ENCODE data around the gene FRK.
"Not testable (repeated sequence)": the region's sequence is repeated elsewhere in the genome, so short reads cannot be mapped to it uniquely, and the experiment has no call there.

FRK gene

DNA sequence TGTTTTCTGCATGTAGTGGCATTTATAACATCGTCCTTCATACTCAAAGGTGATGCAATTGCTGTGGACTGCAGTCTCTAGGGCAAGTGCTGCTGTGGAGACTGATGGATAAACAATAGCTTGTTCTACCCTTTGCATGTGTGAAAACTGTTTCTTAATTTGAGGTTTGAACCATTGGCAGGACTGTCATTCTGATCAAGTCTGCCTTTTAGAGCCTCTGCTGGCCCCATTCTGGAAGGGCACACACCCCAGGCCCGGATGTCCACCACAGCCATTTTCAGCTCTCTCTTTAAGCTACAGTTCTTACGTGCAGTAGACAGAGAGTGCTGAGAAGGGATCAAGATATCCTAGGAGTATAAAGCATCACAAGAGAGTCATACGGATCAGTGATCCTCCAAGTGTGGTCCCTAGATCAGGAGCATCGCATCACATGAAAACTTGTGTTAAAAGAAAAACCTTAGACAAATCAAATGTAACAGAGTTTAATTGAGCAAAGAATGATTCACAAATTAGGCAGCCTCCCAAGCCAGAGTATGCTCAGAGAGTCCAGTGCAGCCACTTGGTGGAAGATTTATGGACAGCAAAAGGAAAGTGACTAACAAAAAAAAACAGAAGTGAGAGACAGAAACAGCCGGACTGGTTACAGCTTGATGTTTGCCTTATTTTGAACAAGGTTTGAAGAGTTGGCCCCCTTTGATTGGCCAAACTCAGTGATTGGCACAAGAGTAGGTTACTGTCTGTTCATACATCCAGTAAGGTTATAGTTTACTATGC is 52.0 kb downstream of the FRK start:
- no peak for DNase-seq (ENCODE audit: low read depth in 2 of 2)

DNA sequence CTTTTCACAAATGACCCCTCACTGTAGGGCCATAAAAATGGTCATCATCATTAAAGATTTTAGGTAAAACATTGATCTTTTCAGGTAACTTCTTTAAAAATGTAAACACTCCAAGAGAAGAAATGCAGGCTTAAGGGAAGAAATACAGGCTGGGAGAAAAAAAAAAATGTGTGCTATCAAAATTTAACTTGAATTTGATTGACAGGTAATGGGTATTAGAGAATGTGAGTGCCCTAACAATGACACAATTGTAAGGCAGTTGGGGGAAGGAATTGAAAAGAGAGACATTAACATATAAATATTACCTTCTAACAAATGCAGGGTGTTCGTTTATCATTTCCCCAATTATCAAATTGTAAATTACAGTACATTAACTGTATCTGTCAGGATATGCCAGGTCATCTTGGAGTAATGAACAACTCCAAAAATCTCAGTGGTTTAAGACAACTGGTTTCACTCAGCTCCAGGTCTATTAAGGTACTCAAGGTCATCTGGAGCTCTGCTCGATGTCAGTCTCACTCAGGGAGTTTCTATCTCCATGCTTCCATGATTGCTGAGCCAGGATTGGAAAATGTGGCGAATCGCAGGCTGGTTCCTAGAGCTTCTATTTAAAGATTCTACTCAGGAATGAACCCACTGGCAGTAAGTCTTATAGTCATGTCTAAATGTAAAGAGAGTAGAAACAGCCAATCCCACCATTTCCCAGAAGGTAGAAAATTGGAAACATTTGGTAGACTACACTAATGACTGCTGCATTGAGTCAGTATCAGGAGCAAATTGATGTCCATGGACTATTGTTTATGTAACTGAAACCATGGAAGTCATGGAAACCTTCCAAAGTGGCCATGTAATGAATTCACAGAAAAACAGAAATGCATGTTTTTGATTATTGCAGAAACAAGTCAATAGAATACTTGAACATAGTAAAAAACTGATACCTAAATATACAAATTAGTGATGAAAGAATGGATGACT is 55.6 kb downstream of the FRK start:
- no peak for DNase-seq (ENCODE audit: low read depth in 2 of 2)

DNA sequence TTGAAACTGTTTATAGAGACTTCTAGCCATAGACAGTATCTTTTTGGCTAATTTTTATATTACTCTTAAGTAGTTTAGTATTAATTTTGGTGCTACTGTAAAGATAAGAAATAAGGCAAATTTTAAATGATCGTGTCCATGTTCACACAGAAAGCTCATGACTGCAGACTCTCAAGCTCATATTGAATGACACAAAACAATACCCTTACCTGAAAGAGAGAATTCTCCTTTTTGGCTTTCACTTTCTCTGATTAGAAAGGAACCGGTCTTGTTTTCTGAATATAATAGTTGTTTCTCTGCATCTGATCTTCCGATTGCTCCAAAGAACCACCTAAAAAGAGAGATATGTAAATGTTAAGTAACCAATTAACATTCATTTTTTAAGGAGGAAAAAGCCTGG is 57.0 kb downstream of the FRK start:
- DNase-seq (ENCODE audit: low read depth in 2 of 2), result no peak

DNA sequence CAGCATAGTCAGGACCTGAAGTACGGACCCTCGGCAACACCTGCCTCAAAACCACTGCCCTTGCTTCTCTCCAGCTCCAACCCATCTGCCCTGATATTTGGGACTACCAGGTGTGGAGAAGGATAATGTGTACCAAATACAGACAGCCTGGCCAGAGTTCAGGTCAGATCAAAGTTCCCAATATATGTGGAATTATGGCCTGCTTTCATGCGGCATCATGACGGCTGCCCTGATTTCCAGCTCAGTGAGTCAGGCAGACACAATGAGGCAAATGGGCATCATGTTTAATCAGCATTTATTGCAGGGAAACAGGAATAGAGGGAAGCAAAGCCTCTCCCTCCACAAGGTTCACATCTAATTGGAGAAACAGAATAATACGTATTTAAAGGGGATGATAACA is 57.9 kb downstream of the FRK start:
- no peak for DNase-seq (ENCODE audit: low read depth in 2 of 2)

DNA sequence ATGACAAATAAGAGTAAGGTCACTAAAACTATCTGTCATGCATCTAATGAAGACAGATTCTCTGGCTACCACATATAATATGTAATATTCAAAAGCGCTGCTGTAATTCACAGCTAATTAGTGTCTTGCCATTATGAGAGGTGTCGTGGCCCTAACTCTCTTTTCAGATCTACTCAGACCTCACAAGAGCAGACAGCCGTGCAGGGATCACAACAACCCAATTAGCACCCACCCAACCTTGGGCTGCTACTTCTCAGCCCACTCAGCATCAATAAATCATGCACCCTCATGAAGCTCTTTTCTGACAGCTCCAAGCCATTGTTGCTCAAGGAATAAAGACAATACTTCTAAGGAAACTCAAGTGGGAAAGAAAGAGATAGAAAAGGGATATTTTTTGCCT is 61.5 kb downstream of the FRK start:
- no peak for DNase-seq (ENCODE audit: low read depth in 2 of 2)

- no peak for DNase-seq (ENCODE audit: low read depth in 2 of 2)
Observed at GRCh38 chr6:115997990-115998585, 62.6 kb downstream of the FRK start.

GRCh38 chr6:115986026-115986425 is 74.7 kb downstream of the FRK start:
- DNase-seq (ENCODE audit: low read depth in 2 of 2), result no peak

- no peak for DNase-seq (ENCODE audit: low read depth in 2 of 2)
Observed at GRCh38 chr6:115984809-115985208, 75.9 kb downstream of the FRK start.

- no peak for DNase-seq (ENCODE audit: low read depth in 2 of 2)
Observed at GRCh38 chr6:115983998-115984397, 76.7 kb downstream of the FRK start.

- DNase-seq (ENCODE audit: low read depth in 2 of 2), result no peak
Observed at GRCh38 chr6:115982453-115982852, 78.2 kb downstream of the FRK start.

DNA sequence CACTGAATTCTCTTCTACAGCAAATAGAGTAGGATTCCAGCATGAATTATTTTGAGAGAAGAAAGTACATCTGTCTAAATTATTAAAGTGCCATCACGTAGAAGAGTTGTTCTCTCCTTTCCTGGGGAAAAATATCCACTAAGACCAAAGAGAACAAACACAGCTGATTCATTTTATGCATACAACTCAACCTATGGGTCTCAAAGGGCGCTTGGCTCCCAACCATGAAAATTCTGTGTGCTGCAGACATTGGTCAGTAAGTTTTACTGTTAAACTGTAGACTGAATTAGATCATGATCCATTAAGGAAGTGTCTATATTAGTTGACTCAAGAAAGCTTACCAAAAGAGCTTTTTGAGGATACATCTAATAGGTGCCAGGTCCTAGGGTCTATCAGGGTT is 83.5 kb downstream of the FRK start:
- no peak for DNase-seq (ENCODE audit: low read depth in 2 of 2)

GRCh38 chr6:115976321-115976870 is 84.3 kb downstream of the FRK start:
- DNase-seq (ENCODE audit: low read depth in 2 of 2), result no peak

- DNase-seq (ENCODE audit: low read depth in 2 of 2), result no peak
Observed at GRCh38 chr6:115972679-115973078, 88.0 kb downstream of the FRK start.

- no peak for DNase-seq (ENCODE audit: low read depth in 2 of 2)
Observed at GRCh38 chr6:115971785-115972184, 88.9 kb downstream of the FRK start.

DNA sequence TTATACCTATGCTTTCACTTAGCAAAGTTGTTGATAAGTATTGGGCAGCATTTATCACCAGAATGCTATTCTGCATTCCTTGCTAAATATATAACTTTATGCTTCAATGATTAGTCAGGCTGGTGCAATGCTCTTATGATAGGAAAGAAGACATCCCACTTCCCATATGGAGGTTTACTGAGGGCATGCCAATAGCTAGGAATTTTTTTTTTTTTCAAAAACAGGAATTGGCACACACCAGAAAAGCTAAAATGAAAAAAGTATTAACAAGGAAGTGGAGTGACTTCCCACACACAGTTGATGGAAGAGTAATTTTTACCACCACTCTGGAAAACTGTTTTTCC is 90.8 kb downstream of the FRK start:
- DNase-seq (ENCODE audit: low read depth in 2 of 2), result no peak

- no peak for DNase-seq (ENCODE audit: low read depth in 2 of 2)
Observed at GRCh38 chr6:115969207-115969929, 91.3 kb downstream of the FRK start.

- not testable (repeated sequence) for DNase-seq (ENCODE audit: low read depth in 2 of 2)
Observed at GRCh38 chr6:115960286-115960685, 100.4 kb downstream of the FRK start.

DNA sequence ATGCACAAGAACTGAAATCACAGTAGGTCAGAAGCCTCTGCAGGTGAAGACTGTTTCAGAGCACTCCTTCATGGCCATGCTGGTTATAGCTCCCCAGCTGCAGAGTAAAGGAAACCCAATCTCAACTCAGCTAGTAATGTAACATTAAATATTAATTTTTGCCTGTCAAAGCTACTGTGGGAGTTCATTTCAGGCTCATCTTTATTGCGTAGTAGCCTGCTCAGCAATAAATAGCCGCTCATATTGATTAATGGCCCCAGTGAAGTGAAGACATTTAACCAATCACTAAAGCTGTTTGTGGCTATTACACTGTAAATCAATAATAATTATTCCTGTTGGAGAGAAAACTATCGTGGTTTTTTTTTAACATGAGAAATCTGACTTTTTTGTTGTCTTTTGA is 101.7 kb downstream of the FRK start:
- DNase-seq (ENCODE audit: low read depth in 2 of 2), result no peak

GRCh38 chr6:115954740-115955139 is 106.0 kb downstream of the FRK start:
- no peak for DNase-seq (ENCODE audit: low read depth in 2 of 2)

- DNase-seq (ENCODE audit: low read depth in 2 of 2), result no peak
Observed at GRCh38 chr6:115948751-115949150, 111.9 kb downstream of the FRK start.

DNA sequence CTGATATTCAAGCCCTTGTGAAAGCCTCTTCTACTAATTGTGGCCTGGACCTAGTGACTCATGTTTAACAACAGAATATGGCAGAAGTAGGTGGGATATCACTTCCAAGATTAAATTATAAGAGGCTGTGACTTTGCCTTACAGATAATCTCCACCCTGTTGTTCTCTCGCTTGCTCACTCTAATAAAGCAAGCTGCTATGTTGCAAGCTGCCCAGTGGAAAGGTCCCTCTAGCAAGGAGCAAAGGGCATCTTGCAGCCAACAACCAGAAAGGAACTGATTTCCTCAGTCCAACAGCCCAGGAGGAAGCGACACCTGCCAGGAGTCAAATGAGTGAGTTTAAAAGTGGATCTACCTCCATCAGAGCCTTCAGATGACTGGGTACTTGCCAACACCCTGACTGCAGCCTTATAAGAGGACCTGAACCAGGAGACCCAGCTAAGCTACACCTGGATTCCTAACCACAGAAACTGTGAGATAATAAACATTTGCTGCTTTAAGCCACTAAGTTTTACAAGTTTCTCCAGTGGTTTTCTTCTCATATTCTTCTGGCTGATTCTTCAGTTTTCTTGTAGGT is 112.6 kb downstream of the FRK start:
- DNase-seq (ENCODE audit: low read depth in 2 of 2), result no peak

All from activated CD8-positive, alpha-beta memory T cell treated with anti-CD3 and anti-CD28 coated beads for 4 hours (primary cell).